HG03342 (cell line): ENCODE results near the gene SKP1.

Experiments used
- ATAC-seq: cut with Tn5 transposase; IDR thresholded peaks from one replicate; pipeline ENCODE4 v1.9.1; 2021; ENCODE audit warnings: mild to moderate bottlenecking, moderate library complexity; ENCODE audit not compliant: unreplicated experiment

Gene SKP1

GRCh38 chr5:134143944-134144941 is 32.5 kb downstream of the SKP1 start:
- no peak for ATAC-seq

- no peak for ATAC-seq
Observed at GRCh38 chr5:134143431-134143830, 33.3 kb downstream of the SKP1 start.

GRCh38 chr5:134142806-134143205 is 33.9 kb downstream of the SKP1 start:
- ATAC-seq = no peak

- ATAC-seq = no peak
Observed at GRCh38 chr5:134142052-134142451, 34.7 kb downstream of the SKP1 start.

- no peak for ATAC-seq
Observed at GRCh38 chr5:134141331-134142050, 35.3 kb downstream of the SKP1 start.

- peak; percentile 39 for ATAC-seq
Observed at GRCh38 chr5:134140530-134141201, 36.1 kb downstream of the SKP1 start.

- ATAC-seq = no peak
Observed at GRCh38 chr5:134139891-134140469, 36.8 kb downstream of the SKP1 start.

GRCh38 chr5:134139377-134139851 is 37.3 kb downstream of the SKP1 start:
- ATAC-seq = no peak

GRCh38 chr5:134138416-134139376 is 38.1 kb downstream of the SKP1 start:
- ATAC-seq = peak; percentile 65

GRCh38 chr5:134136771-134137170 is 40.0 kb downstream of the SKP1 start:
- no peak for ATAC-seq

- ATAC-seq = no peak
Observed at GRCh38 chr5:134136221-134136631, 40.5 kb downstream of the SKP1 start.

- no peak for ATAC-seq
Observed at GRCh38 chr5:134135091-134135655, 41.6 kb downstream of the SKP1 start.

GRCh38 chr5:134133995-134134541 is 42.7 kb downstream of the SKP1 start:
- ATAC-seq = no peak

- no peak for ATAC-seq
Observed at GRCh38 chr5:134133188-134133994, 43.4 kb downstream of the SKP1 start.

GRCh38 chr5:134132372-134133187 is 44.2 kb downstream of the SKP1 start:
- no peak for ATAC-seq

GRCh38 chr5:134131578-134132350 is 45.0 kb downstream of the SKP1 start:
- ATAC-seq = no peak

- ATAC-seq = no peak
Observed at GRCh38 chr5:134131165-134131564, 45.6 kb downstream of the SKP1 start.
